Lung (tissue), 12 donors: ENCODE results near the gene PCDHGA1. TPM values are rescaled to one million over a fixed set of nuclear protein-coding genes. Genes with fewer than 3 reads are reported as not detected.
"Not testable (repeated sequence)": the region's sequence is repeated elsewhere in the genome, so short reads cannot be mapped to it uniquely, and the experiment has no call there.

Experiments
- ATAC-seq: fragments of 200-7000 bp; cut with Tn5 transposase; one replicate; pipeline ENCODE4 v1.9.1; 2020; ENCODE audit warnings: moderate number of reproducible peaks; ENCODE audit not compliant: insufficient read depth, low FRiP score
- DNase-seq, 3 donors: peaks; one replicate each; pipeline ENCODE4 v3.0.0-alpha.2; 2013 to 2017
- H3K27ac ChIP-seq, 2 donors: one replicate each; pipeline ENCODE4 v1.5.1; 2013; ENCODE audit warnings: mild to moderate bottlenecking in 2 of 2, moderate library complexity in 2 of 2, control low read depth in 1 of 2, inconsistent platforms in 1 of 2, low read depth in 1 of 2, low read length in 1 of 2
- H3K27me3 ChIP-seq, 3 donors: one replicate each; pipeline ENCODE4 v1.5.1; 2013; ENCODE audit warnings: low read length in 2 of 3; ENCODE audit not compliant: control insufficient read depth in 3 of 3, insufficient read depth in 3 of 3
- H3K36me3 ChIP-seq, 4 donors: one replicate each; pipeline ENCODE4 v1.5.1; 2013; ENCODE audit warnings: low read length in 4 of 4, mild to moderate bottlenecking in 1 of 4, moderate library complexity in 1 of 4; ENCODE audit not compliant: control insufficient read depth in 4 of 4, insufficient read depth in 4 of 4
- H3K4me1 ChIP-seq, 5 donors: one replicate each; pipeline ENCODE4 v1.5.1; 2013; ENCODE audit warnings: low read length in 5 of 5, mild to moderate bottlenecking in 2 of 5, moderate library complexity in 1 of 5; ENCODE audit not compliant: control insufficient read depth in 5 of 5, insufficient read depth in 5 of 5
- H3K4me3 ChIP-seq: one replicate; pipeline ENCODE4 v1.5.1; 2013; ENCODE audit warnings: mild to moderate bottlenecking, control low read depth, moderate library complexity
- H3K9ac ChIP-seq, 2 donors: one replicate each; pipeline ENCODE4 v1.5.1; 2013; ENCODE audit warnings: low read length in 2 of 2, control low read depth in 1 of 2; ENCODE audit not compliant: insufficient read depth in 1 of 2
- H3K9me3 ChIP-seq, 4 donors: one replicate each; pipeline ENCODE4 v1.5.1; 2013; ENCODE audit warnings: low read length in 3 of 4, mild to moderate bottlenecking in 1 of 4, moderate library complexity in 1 of 4; ENCODE audit not compliant: control insufficient read depth in 4 of 4, insufficient read depth in 3 of 4
- WGBS, 2 donors: extraction: QIAGEN DNeasy Blood & Tissue Kit; methylation state at CpG; one replicate each; pipeline ENCODE4 v1.1.7; 2013; 5-methylcytosine and 5-hydroxymethylcytosine counted together
- polyA plus RNA-seq, 2 donors: library from polyadenylated mRNA; stranded (reverse); fragments of 200-250 nt; gene quantifications; one replicate each; pipeline ENCODE4 v1.2.1, GENCODE V29; 2013
- total RNA-seq, 2 donors: library from RNA; depleted of rRNA in 1 of 2; stranded (reverse); fragments of >200 nt in 1 of 2; gene quantifications; one replicate each; pipeline ENCODE4 v1.2.1, GENCODE V29; 2014 to 2021
- TF ChIP-seq, protein P1 (sequence below): IDR thresholded peaks from 2 replicates; pipeline ENCODE4 v1.5.1; 2012; ENCODE audit warnings: mild to moderate bottlenecking; ENCODE audit errors: control extremely low read depth, extremely low read depth
- donor health status: control.
- donor health status: control.
- donor health status: Bipolar disorder and iron deficiency.
- donor health status: healthy.
- donor health status: DM: yes; HTN: yes; CAD: no.

The PCDHGA1 gene
- total and polyA plus RNA-seq, 4 donors, result 0.15 to 0.71 (median 0.36) TPM

DNA sequence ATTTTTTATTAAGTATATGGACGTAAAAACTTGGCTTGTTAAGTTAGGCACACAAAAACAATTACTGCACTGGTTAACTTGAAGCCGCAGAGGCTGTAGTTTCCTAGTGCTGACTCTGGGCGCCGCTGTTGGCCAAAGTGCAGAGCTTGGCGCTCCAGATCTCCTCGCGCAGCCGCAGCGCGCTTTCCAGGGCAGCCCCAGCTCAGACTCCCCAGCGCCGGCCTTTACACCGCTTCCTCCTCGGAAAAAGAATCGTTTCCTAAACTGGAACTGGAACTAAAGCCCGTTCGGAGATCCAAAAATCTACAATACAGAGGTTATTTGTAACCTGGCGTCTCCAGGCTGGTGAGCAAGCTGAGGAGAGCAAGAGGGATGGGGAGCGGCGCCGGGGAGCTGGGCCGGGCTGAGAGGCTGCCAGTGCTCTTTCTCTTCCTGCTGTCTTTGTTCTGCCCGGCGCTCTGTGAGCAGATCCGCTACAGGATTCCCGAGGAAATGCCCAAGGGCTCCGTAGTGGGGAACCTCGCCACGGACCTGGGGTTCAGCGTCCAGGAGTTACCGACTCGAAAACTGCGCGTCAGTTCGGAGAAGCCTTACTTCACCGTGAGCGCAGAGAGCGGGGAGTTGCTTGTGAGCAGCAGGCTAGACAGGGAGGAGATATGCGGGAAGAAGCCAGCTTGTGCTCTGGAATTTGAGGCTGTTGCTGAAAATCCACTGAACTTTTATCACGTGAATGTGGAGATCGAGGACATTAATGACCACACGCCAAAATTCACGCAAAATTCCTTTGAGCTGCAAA is 67.6 kb downstream of the PCDHGA1 start, which contains the start of gene PCDHGB5:
PCDHGB5 (plus strand) TSS at position 192 of the 796 bp plus-strand sequence; CDS start at position 373, 181 bp downstream.
- H3K9ac ChIP-seq, H3K27me3 ChIP-seq, H3K27ac ChIP-seq, H3K36me3 ChIP-seq, H3K4me3 ChIP-seq, H3K4me1 ChIP-seq: not testable (repeated sequence)
- peak in 2 of 3 donors; percentile 31 to 44 for DNase-seq
- ATAC-seq, result peak; percentile 62
- TF ChIP-seq, protein P1, sequence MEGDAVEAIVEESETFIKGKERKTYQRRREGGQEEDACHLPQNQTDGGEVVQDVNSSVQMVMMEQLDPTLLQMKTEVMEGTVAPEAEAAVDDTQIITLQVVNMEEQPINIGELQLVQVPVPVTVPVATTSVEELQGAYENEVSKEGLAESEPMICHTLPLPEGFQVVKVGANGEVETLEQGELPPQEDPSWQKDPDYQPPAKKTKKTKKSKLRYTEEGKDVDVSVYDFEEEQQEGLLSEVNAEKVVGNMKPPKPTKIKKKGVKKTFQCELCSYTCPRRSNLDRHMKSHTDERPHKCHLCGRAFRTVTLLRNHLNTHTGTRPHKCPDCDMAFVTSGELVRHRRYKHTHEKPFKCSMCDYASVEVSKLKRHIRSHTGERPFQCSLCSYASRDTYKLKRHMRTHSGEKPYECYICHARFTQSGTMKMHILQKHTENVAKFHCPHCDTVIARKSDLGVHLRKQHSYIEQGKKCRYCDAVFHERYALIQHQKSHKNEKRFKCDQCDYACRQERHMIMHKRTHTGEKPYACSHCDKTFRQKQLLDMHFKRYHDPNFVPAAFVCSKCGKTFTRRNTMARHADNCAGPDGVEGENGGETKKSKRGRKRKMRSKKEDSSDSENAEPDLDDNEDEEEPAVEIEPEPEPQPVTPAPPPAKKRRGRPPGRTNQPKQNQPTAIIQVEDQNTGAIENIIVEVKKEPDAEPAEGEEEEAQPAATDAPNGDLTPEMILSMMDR, result peak; percentile 22
- peaks cover 3 to 38% (median 22%) of the 10 kb centered on the region in 4 donors for H3K9me3 ChIP-seq
- 5% methylated on average over 20 to 24 of the region's 43 CpGs for WGBS, 2 donors

DNA sequence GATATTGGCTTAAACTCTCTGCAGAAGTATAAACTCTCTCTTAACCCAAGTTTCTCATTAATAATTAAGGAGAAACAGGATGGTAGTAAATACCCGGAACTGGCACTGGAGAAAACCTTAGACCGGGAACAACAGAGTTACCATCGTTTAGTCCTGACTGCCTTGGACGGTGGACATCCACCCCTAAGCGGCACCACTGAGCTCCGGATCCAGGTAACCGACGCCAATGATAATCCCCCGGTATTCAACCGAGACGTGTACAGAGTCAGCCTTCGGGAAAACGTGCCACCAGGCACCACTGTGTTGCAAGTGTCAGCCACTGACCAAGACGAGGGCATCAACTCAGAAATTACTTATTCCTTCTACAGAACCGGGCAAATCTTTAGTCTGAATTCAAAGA is 68.3 kb downstream of the PCDHGA1 start:
- H3K9me3 ChIP-seq, result peaks cover 3 to 40% (median 24%) of the 10 kb centered on the region in 4 donors
- DNase-seq (no peak), ATAC-seq (no peak)
- no peak overlapping the region for H3K4me3 ChIP-seq
- H3K9ac ChIP-seq, result no peak overlapping the region
- 23 to 30% methylated on average over 15 of the region's 15 CpGs for WGBS, 2 donors
- peaks cover 0 to 3% (median 0%) of the 10 kb centered on the region in 5 donors for H3K4me1 ChIP-seq
- TF ChIP-seq, protein P1, result no peak
- H3K27ac ChIP-seq, result no peak overlapping the region
- H3K27me3 ChIP-seq, result no peaks in the 10 kb centered on the region
- peaks cover 0 to 5% (median 0%) of the 10 kb centered on the region in 4 donors for H3K36me3 ChIP-seq

GRCh38 chr5:141399555-141400258 is 69.4 kb downstream of the PCDHGA1 start:
- WGBS, 2 donors, result 24 to 25% methylated on average over 61 of the region's 61 CpGs
- TF ChIP-seq, protein P1, result no peak
- DNase-seq, result no peak
- no peak overlapping the region for H3K4me3 ChIP-seq
- H3K9ac ChIP-seq, result no peak overlapping the region
- H3K27ac ChIP-seq, result no peak overlapping the region
- no peaks in the 10 kb centered on the region for H3K27me3 ChIP-seq
- no peak for ATAC-seq
- peaks cover 0 to 3% (median 0%) of the 10 kb centered on the region in 5 donors for H3K4me1 ChIP-seq
- peaks cover 0 to 3% (median 0%) of the 10 kb centered on the region in 4 donors for H3K36me3 ChIP-seq
- H3K9me3 ChIP-seq, result peaks cover 3 to 40% (median 24%) of the 10 kb centered on the region in 4 donors
